ENCODE data around the gene OBP2A. TPM values are rescaled to one million over a fixed set of nuclear protein-coding genes. Genes with fewer than 3 reads are reported as not detected.

The OBP2A gene
- total RNA-seq, 1 experiment from 2014 or later = not detected

DNA sequence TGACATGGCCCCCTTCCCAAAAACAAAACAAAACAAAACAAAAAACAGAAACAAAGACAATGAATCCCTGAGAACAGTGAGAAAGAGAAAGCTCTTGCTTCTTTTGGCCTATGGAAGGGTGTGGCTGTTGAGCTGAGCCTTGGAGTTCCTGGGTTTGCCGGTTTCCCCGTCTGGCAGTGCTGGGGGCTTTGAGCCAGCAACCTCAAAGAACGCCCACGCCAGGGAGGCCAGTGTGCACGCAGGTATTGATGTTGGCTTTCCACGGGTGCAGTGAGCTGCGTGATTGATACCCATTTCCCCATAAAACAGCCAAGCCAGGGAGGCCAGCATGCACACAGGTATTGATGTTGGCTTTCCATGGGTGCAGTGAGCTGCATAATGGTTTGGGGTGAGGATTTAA lies 33.0 kb upstream of the OBP2A start:
- DNase-seq (ENCODE audit: low spot score) = peak; percentile 3
- peak overlapping the region; percentile 42; the same call in 1 of the 2 replicates for H3K27ac Mint-ChIP-seq
- no peak for TF ChIP-seq ATF2 (CRISPR knock-in tag; IDR thresholded peaks at IDR 0.05; ENCODE audit: borderline replicate concordance, low read depth)
- TF ChIP-seq NR1H2 (CRISPR knock-in tag; IDR thresholded peaks at IDR 0.05) = no peak
- no peak for TF ChIP-seq IRF1 (CRISPR knock-in tag; IDR thresholded peaks at IDR 0.05)
- TF ChIP-seq, protein P1, sequence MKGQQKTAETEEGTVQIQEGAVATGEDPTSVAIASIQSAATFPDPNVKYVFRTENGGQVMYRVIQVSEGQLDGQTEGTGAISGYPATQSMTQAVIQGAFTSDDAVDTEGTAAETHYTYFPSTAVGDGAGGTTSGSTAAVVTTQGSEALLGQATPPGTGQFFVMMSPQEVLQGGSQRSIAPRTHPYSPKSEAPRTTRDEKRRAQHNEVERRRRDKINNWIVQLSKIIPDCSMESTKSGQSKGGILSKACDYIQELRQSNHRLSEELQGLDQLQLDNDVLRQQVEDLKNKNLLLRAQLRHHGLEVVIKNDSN (CRISPR knock-in tag; IDR thresholded peaks at IDR 0.05) = no peak
- TF ChIP-seq NFATC4 (CRISPR knock-in tag; IDR thresholded peaks at IDR 0.05) = no peak
- TF ChIP-seq, protein P2, sequence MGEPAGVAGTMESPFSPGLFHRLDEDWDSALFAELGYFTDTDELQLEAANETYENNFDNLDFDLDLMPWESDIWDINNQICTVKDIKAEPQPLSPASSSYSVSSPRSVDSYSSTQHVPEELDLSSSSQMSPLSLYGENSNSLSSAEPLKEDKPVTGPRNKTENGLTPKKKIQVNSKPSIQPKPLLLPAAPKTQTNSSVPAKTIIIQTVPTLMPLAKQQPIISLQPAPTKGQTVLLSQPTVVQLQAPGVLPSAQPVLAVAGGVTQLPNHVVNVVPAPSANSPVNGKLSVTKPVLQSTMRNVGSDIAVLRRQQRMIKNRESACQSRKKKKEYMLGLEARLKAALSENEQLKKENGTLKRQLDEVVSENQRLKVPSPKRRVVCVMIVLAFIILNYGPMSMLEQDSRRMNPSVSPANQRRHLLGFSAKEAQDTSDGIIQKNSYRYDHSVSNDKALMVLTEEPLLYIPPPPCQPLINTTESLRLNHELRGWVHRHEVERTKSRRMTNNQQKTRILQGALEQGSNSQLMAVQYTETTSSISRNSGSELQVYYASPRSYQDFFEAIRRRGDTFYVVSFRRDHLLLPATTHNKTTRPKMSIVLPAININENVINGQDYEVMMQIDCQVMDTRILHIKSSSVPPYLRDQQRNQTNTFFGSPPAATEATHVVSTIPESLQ (CRISPR knock-in tag; IDR thresholded peaks at IDR 0.05) = no peak
- TF ChIP-seq ZNF396 (CRISPR knock-in tag; IDR thresholded peaks at IDR 0.05; ENCODE audit: borderline replicate concordance) = no peak

DNA sequence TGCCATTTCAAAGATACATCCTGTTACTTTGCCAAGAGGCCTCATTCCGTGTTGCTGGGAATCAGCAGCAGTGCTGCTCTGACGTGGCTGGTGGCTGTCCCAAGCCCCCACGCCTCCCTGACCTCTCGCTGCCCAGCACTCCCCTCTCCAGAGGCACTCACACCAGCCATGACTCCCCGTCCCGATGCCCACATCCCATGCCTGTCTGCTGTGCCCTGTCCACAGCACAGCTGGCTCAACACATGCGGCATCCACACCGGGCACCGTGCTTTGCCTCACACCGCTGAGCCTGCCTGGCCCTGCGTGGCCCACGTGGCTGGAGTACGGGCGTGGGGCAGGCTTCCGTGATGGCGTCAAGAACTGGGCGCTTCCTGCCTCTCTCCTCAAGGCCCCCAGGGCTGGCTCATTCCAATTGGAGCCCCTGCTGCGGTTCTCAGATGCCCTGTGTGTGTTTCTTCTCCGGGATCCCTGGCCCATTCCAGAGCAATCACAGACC lies 32.5 kb upstream of the OBP2A start:
- ATAC-seq = no peak
- no peaks in the 10 kb centered on the region; the same call in 1 of the 2 replicates for H3K9me3 Mint-ChIP-seq
- POLR2A ChIA-PET = no interaction called here
- no peak overlapping the region for H3K27ac Mint-ChIP-seq
- no peaks in the 10 kb centered on the region for H3K36me3 Mint-ChIP-seq
- H3K4me1 Mint-ChIP-seq = no peaks in the 10 kb centered on the region
- H3K4me3 Mint-ChIP-seq = no peak overlapping the region
- no peaks in the 10 kb centered on the region for H3K27me3 Mint-ChIP-seq (ENCODE audit: low read depth)
- DNase-seq (ENCODE audit: low spot score) = peak; percentile 3
- CTCF ChIA-PET = interaction anchor here (1.3 kb wide), 2 partner anchors 9 to 13 kb away, joined by 3 to 6 read pairs; no protein-coding TSS in a partner anchor
- TF ChIP-seq STAT6 (CRISPR knock-in tag; conservative IDR thresholded peaks at IDR 0.05; ENCODE audit: low read depth) (no peak), GRHL2 (CRISPR knock-in tag; IDR thresholded peaks at IDR 0.05; ENCODE audit: insufficient replicate concordance, severe bottlenecking) (no peak), IRF2 (CRISPR knock-in tag; IDR thresholded peaks at IDR 0.05; ENCODE audit: borderline replicate concordance, low read depth) (no peak), CREB1 (CRISPR knock-in tag; IDR thresholded peaks at IDR 0.05) (no peak), E2F1 (CRISPR knock-in tag; IDR thresholded peaks at IDR 0.05) (no peak), CDX4 (CRISPR knock-in tag; IDR thresholded peaks at IDR 0.05; ENCODE audit: borderline replicate concordance) (no peak)
- TF ChIP-seq, protein P3, sequence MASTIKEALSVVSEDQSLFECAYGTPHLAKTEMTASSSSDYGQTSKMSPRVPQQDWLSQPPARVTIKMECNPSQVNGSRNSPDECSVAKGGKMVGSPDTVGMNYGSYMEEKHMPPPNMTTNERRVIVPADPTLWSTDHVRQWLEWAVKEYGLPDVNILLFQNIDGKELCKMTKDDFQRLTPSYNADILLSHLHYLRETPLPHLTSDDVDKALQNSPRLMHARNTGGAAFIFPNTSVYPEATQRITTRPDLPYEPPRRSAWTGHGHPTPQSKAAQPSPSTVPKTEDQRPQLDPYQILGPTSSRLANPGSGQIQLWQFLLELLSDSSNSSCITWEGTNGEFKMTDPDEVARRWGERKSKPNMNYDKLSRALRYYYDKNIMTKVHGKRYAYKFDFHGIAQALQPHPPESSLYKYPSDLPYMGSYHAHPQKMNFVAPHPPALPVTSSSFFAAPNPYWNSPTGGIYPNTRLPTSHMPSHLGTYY (CRISPR knock-in tag; IDR thresholded peaks at IDR 0.05) = no peak
- TF ChIP-seq, protein P4, sequence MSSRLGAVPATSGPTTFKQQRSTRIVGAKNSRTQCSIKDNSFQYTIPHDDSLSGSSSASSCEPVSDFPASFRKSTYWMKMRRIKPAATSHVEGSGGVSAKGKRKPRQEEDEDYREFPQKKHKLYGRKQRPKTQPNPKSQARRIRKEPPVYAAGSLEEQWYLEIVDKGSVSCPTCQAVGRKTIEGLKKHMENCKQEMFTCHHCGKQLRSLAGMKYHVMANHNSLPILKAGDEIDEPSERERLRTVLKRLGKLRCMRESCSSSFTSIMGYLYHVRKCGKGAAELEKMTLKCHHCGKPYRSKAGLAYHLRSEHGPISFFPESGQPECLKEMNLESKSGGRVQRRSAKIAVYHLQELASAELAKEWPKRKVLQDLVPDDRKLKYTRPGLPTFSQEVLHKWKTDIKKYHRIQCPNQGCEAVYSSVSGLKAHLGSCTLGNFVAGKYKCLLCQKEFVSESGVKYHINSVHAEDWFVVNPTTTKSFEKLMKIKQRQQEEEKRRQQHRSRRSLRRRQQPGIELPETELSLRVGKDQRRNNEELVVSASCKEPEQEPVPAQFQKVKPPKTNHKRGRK (CRISPR knock-in tag; IDR thresholded peaks at IDR 0.05; ENCODE audit: borderline replicate concordance) = no peak
- TF ChIP-seq, protein P5, sequence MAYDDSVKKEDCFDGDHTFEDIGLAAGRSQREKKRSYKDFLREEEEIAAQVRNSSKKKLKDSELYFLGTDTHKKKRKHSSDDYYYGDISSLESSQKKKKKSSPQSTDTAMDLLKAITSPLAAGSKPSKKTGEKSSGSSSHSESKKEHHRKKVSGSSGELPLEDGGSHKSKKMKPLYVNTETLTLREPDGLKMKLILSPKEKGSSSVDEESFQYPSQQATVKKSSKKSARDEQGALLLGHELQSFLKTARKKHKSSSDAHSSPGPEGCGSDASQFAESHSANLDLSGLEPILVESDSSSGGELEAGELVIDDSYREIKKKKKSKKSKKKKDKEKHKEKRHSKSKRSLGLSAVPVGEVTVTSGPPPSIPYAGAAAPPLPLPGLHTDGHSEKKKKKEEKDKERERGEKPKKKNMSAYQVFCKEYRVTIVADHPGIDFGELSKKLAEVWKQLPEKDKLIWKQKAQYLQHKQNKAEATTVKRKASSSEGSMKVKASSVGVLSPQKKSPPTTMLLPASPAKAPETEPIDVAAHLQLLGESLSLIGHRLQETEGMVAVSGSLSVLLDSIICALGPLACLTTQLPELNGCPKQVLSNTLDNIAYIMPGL (CRISPR knock-in tag; IDR thresholded peaks at IDR 0.05) = no peak

More for the DNA sequence above, 33.0 kb upstream of the OBP2A start:
- ChIA-PET CTCF (interaction anchor here (1.3 kb wide), 2 partner anchors 8 to 14 kb away, joined by 3 to 6 read pairs; no protein-coding TSS in a partner anchor), POLR2A (no interaction called here)
- Mint-ChIP-seq H3K36me3 (no peaks in the 10 kb centered on the region), H3K4me3 (no peak overlapping the region), H3K4me1 (no peaks in the 10 kb centered on the region), H3K9me3 (no peaks in the 10 kb centered on the region; the same call in 1 of the 2 replicates), H3K27me3 (ENCODE audit: low read depth) (no peaks in the 10 kb centered on the region)
- no peak for ATAC-seq

Data from WTC11 (cell line).